H9 (cell line): ENCODE measurements around the gene PDE6G. TPM values are rescaled to one million over a fixed set of nuclear protein-coding genes. Genes with fewer than 3 reads are reported as not detected.

Experiments
- DNase-seq: peaks from one replicate; pipeline ENCODE4 v3.0.0-alpha.2; 2017
- H2AFZ ChIP-seq: one replicate; pipeline ENCODE4 v1.6.1; 2013; ENCODE audit warnings: mild to moderate bottlenecking, low read length, control low read depth, moderate library complexity
- H2AK5ac ChIP-seq: 2 replicates; pipeline ENCODE4 v1.6.1; 2013; ENCODE audit warnings: low read length, control low read depth, mixed read lengths; ENCODE audit not compliant: insufficient read length
- H2BK120ac ChIP-seq: one replicate; pipeline ENCODE4 v1.6.1; 2013; ENCODE audit warnings: low read depth, mild to moderate bottlenecking, low read length, control low read depth, inconsistent platforms; ENCODE audit not compliant: poor library complexity, severe bottlenecking
- H2BK12ac ChIP-seq: 2 replicates; pipeline ENCODE4 v1.6.1; 2013; ENCODE audit warnings: low read length, control low read depth, mixed read lengths, low read depth; ENCODE audit not compliant: insufficient read length
- H2BK15ac ChIP-seq: 2 replicates; pipeline ENCODE4 v1.6.1; 2013; ENCODE audit warnings: low read depth, low read length, control low read depth
- H2BK20ac ChIP-seq: one replicate; pipeline ENCODE4 v1.6.1; 2013; ENCODE audit warnings: low read depth, mild to moderate bottlenecking, low read length, control low read depth, inconsistent platforms; ENCODE audit not compliant: poor library complexity, severe bottlenecking
- H2BK5ac ChIP-seq: 2 replicates; pipeline ENCODE4 v1.6.1; 2013; ENCODE audit warnings: low read length, control low read depth, mixed read lengths; ENCODE audit not compliant: insufficient read length
- H3K14ac ChIP-seq: 2 replicates; pipeline ENCODE4 v1.6.1; 2013; ENCODE audit warnings: low read length, control low read depth; ENCODE audit not compliant: insufficient read depth
- H3K18ac ChIP-seq: 2 replicates; pipeline ENCODE4 v1.6.1; 2013; ENCODE audit warnings: low read depth, mild to moderate bottlenecking, mixed read lengths, low read length, control low read depth; ENCODE audit not compliant: insufficient read length
- H3K23ac ChIP-seq: 2 replicates; pipeline ENCODE4 v1.6.1; 2013; ENCODE audit warnings: low read length, control low read depth, mixed read lengths, low read depth; ENCODE audit not compliant: insufficient read length
- H3K23me2 ChIP-seq: 2 replicates; pipeline ENCODE4 v1.6.1; 2013; ENCODE audit warnings: low read depth, mild to moderate bottlenecking, mixed read lengths, low read length, control low read depth; ENCODE audit not compliant: insufficient read length, poor library complexity, severe bottlenecking
- H3K27ac ChIP-seq: 2 replicates; pipeline ENCODE4 v1.5.1; 2013; ENCODE audit warnings: low read length, control low read depth, mixed read lengths, low read depth; ENCODE audit not compliant: insufficient read length
- H3K27me3 ChIP-seq: 2 replicates; pipeline ENCODE4 v1.6.1; 2013; ENCODE audit warnings: low read length, control low read depth, inconsistent platforms; ENCODE audit not compliant: insufficient read depth
- H3K4ac ChIP-seq: 2 replicates; pipeline ENCODE4 v1.6.1; 2013; ENCODE audit warnings: low read depth, mild to moderate bottlenecking, control low read depth, inconsistent platforms, low read length, moderate library complexity
- H3K4me1 ChIP-seq: 2 replicates; pipeline ENCODE4 v1.6.1; 2013; ENCODE audit warnings: low read length, control low read depth, inconsistent platforms; ENCODE audit not compliant: insufficient read depth
- H3K4me2 ChIP-seq: 2 replicates; pipeline ENCODE4 v1.6.1; 2013; ENCODE audit warnings: low read length, control low read depth, mixed read lengths; ENCODE audit not compliant: insufficient read length, insufficient read depth
- H3K56ac ChIP-seq: 2 replicates; pipeline ENCODE4 v1.6.1; 2013; ENCODE audit warnings: low read depth, mild to moderate bottlenecking, mixed read lengths, low read length, control low read depth; ENCODE audit not compliant: insufficient read length
- H3K79me1 ChIP-seq: 2 replicates; pipeline ENCODE4 v1.6.1; 2013; ENCODE audit warnings: low read depth, mild to moderate bottlenecking, moderate library complexity, low read length, control low read depth, inconsistent platforms; ENCODE audit not compliant: insufficient read depth, poor library complexity, severe bottlenecking
- H3K79me2 ChIP-seq: 2 replicates; pipeline ENCODE4 v1.6.1; 2013; ENCODE audit warnings: low read length, control low read depth, inconsistent platforms; ENCODE audit not compliant: insufficient read depth
- H3K9ac ChIP-seq: 2 replicates; pipeline ENCODE4 v1.6.1; 2013; ENCODE audit warnings: low read length, control low read depth, mixed read lengths; ENCODE audit not compliant: insufficient read length; ENCODE audit errors: extremely low read depth
- H3K9me3 ChIP-seq: one replicate; pipeline ENCODE4 v1.6.1; 2013; ENCODE audit warnings: low read depth, low read length, inconsistent platforms; ENCODE audit not compliant: control insufficient read depth
- H3T11ph ChIP-seq: one replicate; pipeline ENCODE4 v1.6.1; 2013; ENCODE audit warnings: mild to moderate bottlenecking, low read length, control low read depth, inconsistent platforms
- H4K20me1 ChIP-seq: one replicate; pipeline ENCODE4 v1.6.1; 2013; ENCODE audit not compliant: control insufficient read depth, insufficient read length, insufficient read depth
- H4K5ac ChIP-seq: 2 replicates; pipeline ENCODE4 v1.6.1; 2013; ENCODE audit warnings: low read depth, mild to moderate bottlenecking, mixed read lengths, low read length, control low read depth; ENCODE audit not compliant: insufficient read length
- H4K8ac ChIP-seq: replicated peaks from 2 replicates; pipeline ENCODE4 v1.6.1; 2013; ENCODE audit warnings: low read length, control low read depth, mixed read lengths, low read depth; ENCODE audit not compliant: insufficient read length
- H4K91ac ChIP-seq: 2 replicates; pipeline ENCODE4 v1.6.1; 2013; ENCODE audit warnings: low read depth, mild to moderate bottlenecking, moderate library complexity, mixed read lengths, low read length, control low read depth; ENCODE audit not compliant: insufficient read length
- H3K27ac Mint-ChIP-seq, 3 experiments: 2 replicates in 2 of 3; 3 replicates in 1 of 3; pipeline ENCODE4 v1.8.0; 2020 to 2021; ENCODE audit warnings: mixed read lengths in 3 of 3, mild to moderate bottlenecking in 1 of 3, moderate library complexity in 1 of 3
- H3K27me3 Mint-ChIP-seq: 2 replicates; pipeline ENCODE4 v1.8.0; 2021; ENCODE audit warnings: low read depth, mild to moderate bottlenecking, moderate library complexity, mixed read lengths
- H3K36me3 Mint-ChIP-seq, 3 experiments: 2 replicates in 2 of 3; 3 replicates in 1 of 3; pipeline ENCODE4 v1.8.0; 2020 to 2021; ENCODE audit warnings: low read depth in 3 of 3, mixed read lengths in 3 of 3; ENCODE audit not compliant: insufficient read depth in 1 of 3
- H3K4me1 Mint-ChIP-seq, 2 experiments: 2 replicates each; pipeline ENCODE4 v1.8.0; 2020; ENCODE audit warnings: mixed read lengths in 2 of 2
- H3K4me3 Mint-ChIP-seq, 2 experiments: 2 replicates in 1 of 2; 3 replicates in 1 of 2; pipeline ENCODE4 v1.8.0; 2020 to 2021; ENCODE audit warnings: mild to moderate bottlenecking in 2 of 2, mixed read lengths in 2 of 2, moderate library complexity in 1 of 2
- H3K9me3 Mint-ChIP-seq, 2 experiments: 2 replicates in 1 of 2; 3 replicates in 1 of 2; pipeline ENCODE4 v1.8.0; 2020; ENCODE audit warnings: mild to moderate bottlenecking in 2 of 2, mixed read lengths in 2 of 2, moderate library complexity in 1 of 2
- WGBS: extraction: QIAGEN DNeasy Blood & Tissue Kit; methylation state at CpG from one replicate; pipeline ENCODE4 v1.1.7; 2013; ENCODE audit warnings: missing lambda C conversion rate, low lambda C conversion rate, mixed read lengths; ENCODE audit not compliant: insufficient read length; ENCODE audit errors: extremely low coverage; 5-methylcytosine and 5-hydroxymethylcytosine counted together
- total RNA-seq: library from RNA; stranded (reverse); gene quantifications from 2 replicates; pipeline ENCODE4 v1.2.1, GENCODE V29; 2021
- TF ChIP-seq, protein P1 (sequence below): fragments of 200-600 bp; sonication (generic); conservative IDR thresholded peaks from 3 replicates; pipeline ENCODE4 v1.8.0; 2021; ENCODE audit warnings: antibody characterized with exemption, mild to moderate bottlenecking

PDE6G gene
- total RNA-seq, 1 experiment from 2014 or later = 5.7 TPM

DNA sequence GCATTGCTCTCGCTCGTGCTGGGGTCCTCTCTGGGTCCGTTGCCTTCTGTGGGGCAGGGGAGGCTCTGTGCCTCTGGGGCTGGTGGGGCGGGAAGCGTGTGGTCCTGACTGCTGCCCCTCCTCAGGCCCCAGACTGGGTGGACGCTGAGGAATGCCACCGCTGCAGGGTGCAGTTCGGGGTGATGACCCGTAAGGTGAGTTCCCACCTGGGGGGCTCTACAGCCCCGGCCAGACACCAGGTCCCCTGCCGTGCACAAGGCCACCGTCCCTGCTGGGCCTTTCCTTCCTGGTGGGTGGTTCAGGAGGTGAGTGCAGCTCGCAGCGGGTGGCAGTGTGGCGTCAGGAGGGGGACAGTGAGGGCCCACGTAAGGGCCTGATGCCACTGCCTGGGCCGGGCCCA is 34.2 kb upstream of the PDE6G start:
- no peaks in the 10 kb centered on the region for H3K4me1 ChIP-seq

More for the DNA sequence above, 34.2 kb upstream of the PDE6G start:
- Histone ChIP-seq H3K56ac (no peak overlapping the region), H4K8ac (no peak overlapping the region), H2AFZ (no peak overlapping the region), H3K27me3 (no peaks in the 10 kb centered on the region), H2AK5ac (no peak overlapping the region), H3K18ac (no peak overlapping the region), H3K23me2 (no peaks in the 10 kb centered on the region), H2BK120ac (no peak overlapping the region), H3K27ac (no peak overlapping the region), H3K9me3 (no peaks in the 10 kb centered on the region), H2BK5ac (no peak overlapping the region), H4K91ac (no peak overlapping the region), H3K9ac (no peak overlapping the region), H3T11ph (no peak overlapping the region), H3K79me1 (no peaks in the 10 kb centered on the region), H3K14ac (no peak overlapping the region), H3K23ac (no peak overlapping the region), H3K79me2 (peaks cover 2% of the 10 kb centered on the region; the same call in 1 of the 2 replicates), H4K5ac (no peak overlapping the region), H3K4ac (no peak overlapping the region), H4K20me1 (no peaks in the 10 kb centered on the region), H3K4me2 (no peak overlapping the region), H2BK15ac (no peak overlapping the region), H2BK12ac (no peak overlapping the region), H2BK20ac (no peak overlapping the region)
- Mint-ChIP-seq H3K27me3 (no peaks in the 10 kb centered on the region), H3K9me3 (no peaks in the 10 kb centered on the region), H3K4me3 (no peak overlapping the region), H3K36me3 (peaks cover 37 to 74% (median 65%) of the 10 kb centered on the region in 3 experiments), H3K4me1 (no peaks in the 10 kb centered on the region), H3K27ac (no peak overlapping the region)
- no CpG with 5 or more reads among the region's 17 CpGs for WGBS
- DNase-seq = no peak
- TF ChIP-seq, protein P1, sequence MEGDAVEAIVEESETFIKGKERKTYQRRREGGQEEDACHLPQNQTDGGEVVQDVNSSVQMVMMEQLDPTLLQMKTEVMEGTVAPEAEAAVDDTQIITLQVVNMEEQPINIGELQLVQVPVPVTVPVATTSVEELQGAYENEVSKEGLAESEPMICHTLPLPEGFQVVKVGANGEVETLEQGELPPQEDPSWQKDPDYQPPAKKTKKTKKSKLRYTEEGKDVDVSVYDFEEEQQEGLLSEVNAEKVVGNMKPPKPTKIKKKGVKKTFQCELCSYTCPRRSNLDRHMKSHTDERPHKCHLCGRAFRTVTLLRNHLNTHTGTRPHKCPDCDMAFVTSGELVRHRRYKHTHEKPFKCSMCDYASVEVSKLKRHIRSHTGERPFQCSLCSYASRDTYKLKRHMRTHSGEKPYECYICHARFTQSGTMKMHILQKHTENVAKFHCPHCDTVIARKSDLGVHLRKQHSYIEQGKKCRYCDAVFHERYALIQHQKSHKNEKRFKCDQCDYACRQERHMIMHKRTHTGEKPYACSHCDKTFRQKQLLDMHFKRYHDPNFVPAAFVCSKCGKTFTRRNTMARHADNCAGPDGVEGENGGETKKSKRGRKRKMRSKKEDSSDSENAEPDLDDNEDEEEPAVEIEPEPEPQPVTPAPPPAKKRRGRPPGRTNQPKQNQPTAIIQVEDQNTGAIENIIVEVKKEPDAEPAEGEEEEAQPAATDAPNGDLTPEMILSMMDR = no peak
